OCI-LY3 (cell line): ENCODE results near the gene COQ8A.

ENCODE experiments used
- EZH2phosphoT487 ChIP-seq: fragments of 200-600 bp; shearing (Covaris generic); IDR thresholded peaks from 2 replicates; pipeline ENCODE4 v1.6.1; 2018; ENCODE audit warnings: antibody characterized with exemption, mixed run types, low read depth
- TF ChIP-seq, protein P1 (sequence below): fragments of 200-600, 300-600 bp; sonication (generic); IDR thresholded peaks from 2 replicates; pipeline ENCODE4 v1.5.1; 2014; ENCODE audit warnings: antibody characterized with exemption, low read length, low read depth

GRCh38 chr1:226892524-226892875 is 47.6 kb upstream of the COQ8A start:
- TF ChIP-seq, protein P1, sequence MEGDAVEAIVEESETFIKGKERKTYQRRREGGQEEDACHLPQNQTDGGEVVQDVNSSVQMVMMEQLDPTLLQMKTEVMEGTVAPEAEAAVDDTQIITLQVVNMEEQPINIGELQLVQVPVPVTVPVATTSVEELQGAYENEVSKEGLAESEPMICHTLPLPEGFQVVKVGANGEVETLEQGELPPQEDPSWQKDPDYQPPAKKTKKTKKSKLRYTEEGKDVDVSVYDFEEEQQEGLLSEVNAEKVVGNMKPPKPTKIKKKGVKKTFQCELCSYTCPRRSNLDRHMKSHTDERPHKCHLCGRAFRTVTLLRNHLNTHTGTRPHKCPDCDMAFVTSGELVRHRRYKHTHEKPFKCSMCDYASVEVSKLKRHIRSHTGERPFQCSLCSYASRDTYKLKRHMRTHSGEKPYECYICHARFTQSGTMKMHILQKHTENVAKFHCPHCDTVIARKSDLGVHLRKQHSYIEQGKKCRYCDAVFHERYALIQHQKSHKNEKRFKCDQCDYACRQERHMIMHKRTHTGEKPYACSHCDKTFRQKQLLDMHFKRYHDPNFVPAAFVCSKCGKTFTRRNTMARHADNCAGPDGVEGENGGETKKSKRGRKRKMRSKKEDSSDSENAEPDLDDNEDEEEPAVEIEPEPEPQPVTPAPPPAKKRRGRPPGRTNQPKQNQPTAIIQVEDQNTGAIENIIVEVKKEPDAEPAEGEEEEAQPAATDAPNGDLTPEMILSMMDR, result no peak
- no peak for TF ChIP-seq EZH2phosphoT487
